H9 (cell line): ENCODE results near the gene TCP11L1. TPM values are rescaled to one million over a fixed set of nuclear protein-coding genes. Genes with fewer than 3 reads are reported as not detected.

Source experiments
- DNase-seq: peaks from one replicate; pipeline ENCODE4 v3.0.0-alpha.2; 2017
- H2AFZ ChIP-seq: one replicate; pipeline ENCODE4 v1.6.1; 2013; ENCODE audit warnings: mild to moderate bottlenecking, low read length, control low read depth, moderate library complexity
- H2AK5ac ChIP-seq: 2 replicates; pipeline ENCODE4 v1.6.1; 2013; ENCODE audit warnings: low read length, control low read depth, mixed read lengths; ENCODE audit not compliant: insufficient read length
- H2BK120ac ChIP-seq: one replicate; pipeline ENCODE4 v1.6.1; 2013; ENCODE audit warnings: low read depth, mild to moderate bottlenecking, low read length, control low read depth, inconsistent platforms; ENCODE audit not compliant: poor library complexity, severe bottlenecking
- H2BK12ac ChIP-seq: 2 replicates; pipeline ENCODE4 v1.6.1; 2013; ENCODE audit warnings: low read length, control low read depth, mixed read lengths, low read depth; ENCODE audit not compliant: insufficient read length
- H2BK15ac ChIP-seq: 2 replicates; pipeline ENCODE4 v1.6.1; 2013; ENCODE audit warnings: low read depth, low read length, control low read depth
- H2BK20ac ChIP-seq: one replicate; pipeline ENCODE4 v1.6.1; 2013; ENCODE audit warnings: low read depth, mild to moderate bottlenecking, low read length, control low read depth, inconsistent platforms; ENCODE audit not compliant: poor library complexity, severe bottlenecking
- H2BK5ac ChIP-seq: 2 replicates; pipeline ENCODE4 v1.6.1; 2013; ENCODE audit warnings: low read length, control low read depth, mixed read lengths; ENCODE audit not compliant: insufficient read length
- H3K14ac ChIP-seq: 2 replicates; pipeline ENCODE4 v1.6.1; 2013; ENCODE audit warnings: low read length, control low read depth; ENCODE audit not compliant: insufficient read depth
- H3K18ac ChIP-seq: 2 replicates; pipeline ENCODE4 v1.6.1; 2013; ENCODE audit warnings: low read depth, mild to moderate bottlenecking, mixed read lengths, low read length, control low read depth; ENCODE audit not compliant: insufficient read length
- H3K23ac ChIP-seq: 2 replicates; pipeline ENCODE4 v1.6.1; 2013; ENCODE audit warnings: low read length, control low read depth, mixed read lengths, low read depth; ENCODE audit not compliant: insufficient read length
- H3K23me2 ChIP-seq: 2 replicates; pipeline ENCODE4 v1.6.1; 2013; ENCODE audit warnings: low read depth, mild to moderate bottlenecking, mixed read lengths, low read length, control low read depth; ENCODE audit not compliant: insufficient read length, poor library complexity, severe bottlenecking
- H3K27ac ChIP-seq: 2 replicates; pipeline ENCODE4 v1.5.1; 2013; ENCODE audit warnings: low read length, control low read depth, mixed read lengths, low read depth; ENCODE audit not compliant: insufficient read length
- H3K27me3 ChIP-seq: 2 replicates; pipeline ENCODE4 v1.6.1; 2013; ENCODE audit warnings: low read length, control low read depth, inconsistent platforms; ENCODE audit not compliant: insufficient read depth
- H3K4ac ChIP-seq: 2 replicates; pipeline ENCODE4 v1.6.1; 2013; ENCODE audit warnings: low read depth, mild to moderate bottlenecking, control low read depth, inconsistent platforms, low read length, moderate library complexity
- H3K4me1 ChIP-seq: 2 replicates; pipeline ENCODE4 v1.6.1; 2013; ENCODE audit warnings: low read length, control low read depth, inconsistent platforms; ENCODE audit not compliant: insufficient read depth
- H3K4me2 ChIP-seq: 2 replicates; pipeline ENCODE4 v1.6.1; 2013; ENCODE audit warnings: low read length, control low read depth, mixed read lengths; ENCODE audit not compliant: insufficient read length, insufficient read depth
- H3K56ac ChIP-seq: 2 replicates; pipeline ENCODE4 v1.6.1; 2013; ENCODE audit warnings: low read depth, mild to moderate bottlenecking, mixed read lengths, low read length, control low read depth; ENCODE audit not compliant: insufficient read length
- H3K79me1 ChIP-seq: 2 replicates; pipeline ENCODE4 v1.6.1; 2013; ENCODE audit warnings: low read depth, mild to moderate bottlenecking, moderate library complexity, low read length, control low read depth, inconsistent platforms; ENCODE audit not compliant: insufficient read depth, poor library complexity, severe bottlenecking
- H3K79me2 ChIP-seq: 2 replicates; pipeline ENCODE4 v1.6.1; 2013; ENCODE audit warnings: low read length, control low read depth, inconsistent platforms; ENCODE audit not compliant: insufficient read depth
- H3K9ac ChIP-seq: 2 replicates; pipeline ENCODE4 v1.6.1; 2013; ENCODE audit warnings: low read length, control low read depth, mixed read lengths; ENCODE audit not compliant: insufficient read length; ENCODE audit errors: extremely low read depth
- H3K9me3 ChIP-seq: one replicate; pipeline ENCODE4 v1.6.1; 2013; ENCODE audit warnings: low read depth, low read length, inconsistent platforms; ENCODE audit not compliant: control insufficient read depth
- H3T11ph ChIP-seq: one replicate; pipeline ENCODE4 v1.6.1; 2013; ENCODE audit warnings: mild to moderate bottlenecking, low read length, control low read depth, inconsistent platforms
- H4K20me1 ChIP-seq: one replicate; pipeline ENCODE4 v1.6.1; 2013; ENCODE audit not compliant: control insufficient read depth, insufficient read length, insufficient read depth
- H4K5ac ChIP-seq: 2 replicates; pipeline ENCODE4 v1.6.1; 2013; ENCODE audit warnings: low read depth, mild to moderate bottlenecking, mixed read lengths, low read length, control low read depth; ENCODE audit not compliant: insufficient read length
- H4K8ac ChIP-seq: replicated peaks from 2 replicates; pipeline ENCODE4 v1.6.1; 2013; ENCODE audit warnings: low read length, control low read depth, mixed read lengths, low read depth; ENCODE audit not compliant: insufficient read length
- H4K91ac ChIP-seq: 2 replicates; pipeline ENCODE4 v1.6.1; 2013; ENCODE audit warnings: low read depth, mild to moderate bottlenecking, moderate library complexity, mixed read lengths, low read length, control low read depth; ENCODE audit not compliant: insufficient read length
- H3K27ac Mint-ChIP-seq, 3 experiments: 2 replicates in 2 of 3; 3 replicates in 1 of 3; pipeline ENCODE4 v1.8.0; 2020 to 2021; ENCODE audit warnings: mixed read lengths in 3 of 3, mild to moderate bottlenecking in 1 of 3, moderate library complexity in 1 of 3
- H3K27me3 Mint-ChIP-seq: 2 replicates; pipeline ENCODE4 v1.8.0; 2021; ENCODE audit warnings: low read depth, mild to moderate bottlenecking, moderate library complexity, mixed read lengths
- H3K36me3 Mint-ChIP-seq, 3 experiments: 2 replicates in 2 of 3; 3 replicates in 1 of 3; pipeline ENCODE4 v1.8.0; 2020 to 2021; ENCODE audit warnings: low read depth in 3 of 3, mixed read lengths in 3 of 3; ENCODE audit not compliant: insufficient read depth in 1 of 3
- H3K4me1 Mint-ChIP-seq, 2 experiments: 2 replicates each; pipeline ENCODE4 v1.8.0; 2020; ENCODE audit warnings: mixed read lengths in 2 of 2
- H3K4me3 Mint-ChIP-seq, 2 experiments: 2 replicates in 1 of 2; 3 replicates in 1 of 2; pipeline ENCODE4 v1.8.0; 2020 to 2021; ENCODE audit warnings: mild to moderate bottlenecking in 2 of 2, mixed read lengths in 2 of 2, moderate library complexity in 1 of 2
- H3K9me3 Mint-ChIP-seq, 2 experiments: 2 replicates in 1 of 2; 3 replicates in 1 of 2; pipeline ENCODE4 v1.8.0; 2020; ENCODE audit warnings: mild to moderate bottlenecking in 2 of 2, mixed read lengths in 2 of 2, moderate library complexity in 1 of 2
- WGBS: extraction: QIAGEN DNeasy Blood & Tissue Kit; methylation state at CpG from one replicate; pipeline ENCODE4 v1.1.7; 2013; ENCODE audit warnings: missing lambda C conversion rate, low lambda C conversion rate, mixed read lengths; ENCODE audit not compliant: insufficient read length; ENCODE audit errors: extremely low coverage; 5-methylcytosine and 5-hydroxymethylcytosine counted together
- total RNA-seq: library from RNA; stranded (reverse); gene quantifications from 2 replicates; pipeline ENCODE4 v1.2.1, GENCODE V29; 2021
- TF ChIP-seq, protein P1 (sequence below): fragments of 200-600 bp; sonication (generic); conservative IDR thresholded peaks from 3 replicates; pipeline ENCODE4 v1.8.0; 2021; ENCODE audit warnings: antibody characterized with exemption, mild to moderate bottlenecking

Gene TCP11L1
- total RNA-seq, 1 experiment from 2014 or later: 20.3 TPM

DNA sequence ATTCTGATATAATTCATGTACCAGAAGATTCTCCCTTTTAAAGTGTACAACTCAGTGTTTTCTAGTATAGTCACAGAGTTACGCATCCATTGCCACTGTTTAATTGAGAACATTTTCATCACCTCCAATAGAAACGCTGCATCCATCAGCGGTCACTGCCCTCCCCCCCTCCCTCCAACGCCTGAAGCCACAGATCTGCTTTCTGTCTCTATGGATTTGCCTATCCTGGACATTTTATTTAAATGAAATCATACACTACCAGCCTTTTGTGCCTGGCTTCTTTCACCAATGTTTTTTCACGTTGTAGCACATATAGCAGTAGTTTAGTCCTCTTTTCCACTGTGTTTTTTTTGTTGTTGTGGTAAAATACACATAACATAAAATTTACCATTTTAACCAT lies 22.8 kb downstream of the TCP11L1 start:
- Mint-ChIP-seq H3K4me3 (no peak overlapping the region), H3K36me3 (peaks cover 21 to 63% (median 58%) of the 10 kb centered on the region in 3 experiments; a peak in 6 of 7 replicates), H3K27me3 (no peaks in the 10 kb centered on the region), H3K27ac (no peak overlapping the region), H3K9me3 (no peaks in the 10 kb centered on the region), H3K4me1 (peaks cover 20 to 31% of the 10 kb centered on the region in 2 experiments)
- no CpG with 5 or more reads among the region's 5 CpGs for WGBS
- TF ChIP-seq, protein P1, sequence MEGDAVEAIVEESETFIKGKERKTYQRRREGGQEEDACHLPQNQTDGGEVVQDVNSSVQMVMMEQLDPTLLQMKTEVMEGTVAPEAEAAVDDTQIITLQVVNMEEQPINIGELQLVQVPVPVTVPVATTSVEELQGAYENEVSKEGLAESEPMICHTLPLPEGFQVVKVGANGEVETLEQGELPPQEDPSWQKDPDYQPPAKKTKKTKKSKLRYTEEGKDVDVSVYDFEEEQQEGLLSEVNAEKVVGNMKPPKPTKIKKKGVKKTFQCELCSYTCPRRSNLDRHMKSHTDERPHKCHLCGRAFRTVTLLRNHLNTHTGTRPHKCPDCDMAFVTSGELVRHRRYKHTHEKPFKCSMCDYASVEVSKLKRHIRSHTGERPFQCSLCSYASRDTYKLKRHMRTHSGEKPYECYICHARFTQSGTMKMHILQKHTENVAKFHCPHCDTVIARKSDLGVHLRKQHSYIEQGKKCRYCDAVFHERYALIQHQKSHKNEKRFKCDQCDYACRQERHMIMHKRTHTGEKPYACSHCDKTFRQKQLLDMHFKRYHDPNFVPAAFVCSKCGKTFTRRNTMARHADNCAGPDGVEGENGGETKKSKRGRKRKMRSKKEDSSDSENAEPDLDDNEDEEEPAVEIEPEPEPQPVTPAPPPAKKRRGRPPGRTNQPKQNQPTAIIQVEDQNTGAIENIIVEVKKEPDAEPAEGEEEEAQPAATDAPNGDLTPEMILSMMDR: no peak
- H3K79me2 ChIP-seq: no peaks in the 10 kb centered on the region
- no peak overlapping the region for H3T11ph ChIP-seq
- no peaks in the 10 kb centered on the region for H3K9me3 ChIP-seq
- H2BK120ac ChIP-seq: no peak overlapping the region
- no peak overlapping the region for H4K8ac ChIP-seq
- H3K27me3 ChIP-seq: no peaks in the 10 kb centered on the region
- H3K23ac ChIP-seq: no peak overlapping the region
- H2BK15ac ChIP-seq: no peak overlapping the region
- H2BK5ac ChIP-seq: no peak overlapping the region
- H2AK5ac ChIP-seq: no peak overlapping the region
- no peaks in the 10 kb centered on the region; the same call in 1 of the 2 replicates for H3K4me1 ChIP-seq
- no peak overlapping the region for H4K91ac ChIP-seq
- no peak overlapping the region for H3K18ac ChIP-seq
- no peak overlapping the region for H2BK12ac ChIP-seq
- H3K27ac ChIP-seq: no peak overlapping the region
- H3K56ac ChIP-seq: no peak overlapping the region
- no peak overlapping the region for H3K4me2 ChIP-seq
- no peak overlapping the region for H2BK20ac ChIP-seq
- H3K4ac ChIP-seq: no peak overlapping the region
- H3K14ac ChIP-seq: no peak overlapping the region
- H3K79me1 ChIP-seq: no peaks in the 10 kb centered on the region
- H2AFZ ChIP-seq: no peak overlapping the region
- no peaks in the 10 kb centered on the region for H4K20me1 ChIP-seq
- DNase-seq: no peak
- no peak overlapping the region for H4K5ac ChIP-seq
- no peak overlapping the region for H3K9ac ChIP-seq
- no peaks in the 10 kb centered on the region for H3K23me2 ChIP-seq
